H9 (cell line): ENCODE results near the gene ASPG. TPM values are rescaled to one million over a fixed set of nuclear protein-coding genes. Genes with fewer than 3 reads are reported as not detected.

ENCODE experiments used
- DNase-seq: peaks from one replicate; pipeline ENCODE4 v3.0.0-alpha.2; 2017
- H2AFZ ChIP-seq: one replicate; pipeline ENCODE4 v1.6.1; 2013; ENCODE audit warnings: mild to moderate bottlenecking, low read length, control low read depth, moderate library complexity
- H2AK5ac ChIP-seq: 2 replicates; pipeline ENCODE4 v1.6.1; 2013; ENCODE audit warnings: low read length, control low read depth, mixed read lengths; ENCODE audit not compliant: insufficient read length
- H2BK120ac ChIP-seq: one replicate; pipeline ENCODE4 v1.6.1; 2013; ENCODE audit warnings: low read depth, mild to moderate bottlenecking, low read length, control low read depth, inconsistent platforms; ENCODE audit not compliant: poor library complexity, severe bottlenecking
- H2BK12ac ChIP-seq: 2 replicates; pipeline ENCODE4 v1.6.1; 2013; ENCODE audit warnings: low read length, control low read depth, mixed read lengths, low read depth; ENCODE audit not compliant: insufficient read length
- H2BK15ac ChIP-seq: 2 replicates; pipeline ENCODE4 v1.6.1; 2013; ENCODE audit warnings: low read depth, low read length, control low read depth
- H2BK20ac ChIP-seq: one replicate; pipeline ENCODE4 v1.6.1; 2013; ENCODE audit warnings: low read depth, mild to moderate bottlenecking, low read length, control low read depth, inconsistent platforms; ENCODE audit not compliant: poor library complexity, severe bottlenecking
- H2BK5ac ChIP-seq: 2 replicates; pipeline ENCODE4 v1.6.1; 2013; ENCODE audit warnings: low read length, control low read depth, mixed read lengths; ENCODE audit not compliant: insufficient read length
- H3K14ac ChIP-seq: 2 replicates; pipeline ENCODE4 v1.6.1; 2013; ENCODE audit warnings: low read length, control low read depth; ENCODE audit not compliant: insufficient read depth
- H3K18ac ChIP-seq: 2 replicates; pipeline ENCODE4 v1.6.1; 2013; ENCODE audit warnings: low read depth, mild to moderate bottlenecking, mixed read lengths, low read length, control low read depth; ENCODE audit not compliant: insufficient read length
- H3K23ac ChIP-seq: 2 replicates; pipeline ENCODE4 v1.6.1; 2013; ENCODE audit warnings: low read length, control low read depth, mixed read lengths, low read depth; ENCODE audit not compliant: insufficient read length
- H3K23me2 ChIP-seq: 2 replicates; pipeline ENCODE4 v1.6.1; 2013; ENCODE audit warnings: low read depth, mild to moderate bottlenecking, mixed read lengths, low read length, control low read depth; ENCODE audit not compliant: insufficient read length, poor library complexity, severe bottlenecking
- H3K27ac ChIP-seq: 2 replicates; pipeline ENCODE4 v1.5.1; 2013; ENCODE audit warnings: low read length, control low read depth, mixed read lengths, low read depth; ENCODE audit not compliant: insufficient read length
- H3K27me3 ChIP-seq: 2 replicates; pipeline ENCODE4 v1.6.1; 2013; ENCODE audit warnings: low read length, control low read depth, inconsistent platforms; ENCODE audit not compliant: insufficient read depth
- H3K4ac ChIP-seq: 2 replicates; pipeline ENCODE4 v1.6.1; 2013; ENCODE audit warnings: low read depth, mild to moderate bottlenecking, control low read depth, inconsistent platforms, low read length, moderate library complexity
- H3K4me1 ChIP-seq: 2 replicates; pipeline ENCODE4 v1.6.1; 2013; ENCODE audit warnings: low read length, control low read depth, inconsistent platforms; ENCODE audit not compliant: insufficient read depth
- H3K4me2 ChIP-seq: 2 replicates; pipeline ENCODE4 v1.6.1; 2013; ENCODE audit warnings: low read length, control low read depth, mixed read lengths; ENCODE audit not compliant: insufficient read length, insufficient read depth
- H3K56ac ChIP-seq: 2 replicates; pipeline ENCODE4 v1.6.1; 2013; ENCODE audit warnings: low read depth, mild to moderate bottlenecking, mixed read lengths, low read length, control low read depth; ENCODE audit not compliant: insufficient read length
- H3K79me1 ChIP-seq: 2 replicates; pipeline ENCODE4 v1.6.1; 2013; ENCODE audit warnings: low read depth, mild to moderate bottlenecking, moderate library complexity, low read length, control low read depth, inconsistent platforms; ENCODE audit not compliant: insufficient read depth, poor library complexity, severe bottlenecking
- H3K79me2 ChIP-seq: 2 replicates; pipeline ENCODE4 v1.6.1; 2013; ENCODE audit warnings: low read length, control low read depth, inconsistent platforms; ENCODE audit not compliant: insufficient read depth
- H3K9ac ChIP-seq: 2 replicates; pipeline ENCODE4 v1.6.1; 2013; ENCODE audit warnings: low read length, control low read depth, mixed read lengths; ENCODE audit not compliant: insufficient read length; ENCODE audit errors: extremely low read depth
- H3K9me3 ChIP-seq: one replicate; pipeline ENCODE4 v1.6.1; 2013; ENCODE audit warnings: low read depth, low read length, inconsistent platforms; ENCODE audit not compliant: control insufficient read depth
- H3T11ph ChIP-seq: one replicate; pipeline ENCODE4 v1.6.1; 2013; ENCODE audit warnings: mild to moderate bottlenecking, low read length, control low read depth, inconsistent platforms
- H4K20me1 ChIP-seq: one replicate; pipeline ENCODE4 v1.6.1; 2013; ENCODE audit not compliant: control insufficient read depth, insufficient read length, insufficient read depth
- H4K5ac ChIP-seq: 2 replicates; pipeline ENCODE4 v1.6.1; 2013; ENCODE audit warnings: low read depth, mild to moderate bottlenecking, mixed read lengths, low read length, control low read depth; ENCODE audit not compliant: insufficient read length
- H4K8ac ChIP-seq: replicated peaks from 2 replicates; pipeline ENCODE4 v1.6.1; 2013; ENCODE audit warnings: low read length, control low read depth, mixed read lengths, low read depth; ENCODE audit not compliant: insufficient read length
- H4K91ac ChIP-seq: 2 replicates; pipeline ENCODE4 v1.6.1; 2013; ENCODE audit warnings: low read depth, mild to moderate bottlenecking, moderate library complexity, mixed read lengths, low read length, control low read depth; ENCODE audit not compliant: insufficient read length
- H3K27ac Mint-ChIP-seq, 3 experiments: 2 replicates in 2 of 3; 3 replicates in 1 of 3; pipeline ENCODE4 v1.8.0; 2020 to 2021; ENCODE audit warnings: mixed read lengths in 3 of 3, mild to moderate bottlenecking in 1 of 3, moderate library complexity in 1 of 3
- H3K27me3 Mint-ChIP-seq: 2 replicates; pipeline ENCODE4 v1.8.0; 2021; ENCODE audit warnings: low read depth, mild to moderate bottlenecking, moderate library complexity, mixed read lengths
- H3K36me3 Mint-ChIP-seq, 3 experiments: 2 replicates in 2 of 3; 3 replicates in 1 of 3; pipeline ENCODE4 v1.8.0; 2020 to 2021; ENCODE audit warnings: low read depth in 3 of 3, mixed read lengths in 3 of 3; ENCODE audit not compliant: insufficient read depth in 1 of 3
- H3K4me1 Mint-ChIP-seq, 2 experiments: 2 replicates each; pipeline ENCODE4 v1.8.0; 2020; ENCODE audit warnings: mixed read lengths in 2 of 2
- H3K4me3 Mint-ChIP-seq, 2 experiments: 2 replicates in 1 of 2; 3 replicates in 1 of 2; pipeline ENCODE4 v1.8.0; 2020 to 2021; ENCODE audit warnings: mild to moderate bottlenecking in 2 of 2, mixed read lengths in 2 of 2, moderate library complexity in 1 of 2
- H3K9me3 Mint-ChIP-seq, 2 experiments: 2 replicates in 1 of 2; 3 replicates in 1 of 2; pipeline ENCODE4 v1.8.0; 2020; ENCODE audit warnings: mild to moderate bottlenecking in 2 of 2, mixed read lengths in 2 of 2, moderate library complexity in 1 of 2
- CTCF ChIP-seq: fragments of 200-600 bp; sonication (generic); conservative IDR thresholded peaks from 3 replicates; pipeline ENCODE4 v1.8.0; 2021; ENCODE audit warnings: antibody characterized with exemption, mild to moderate bottlenecking
- whole genome bisulfite sequencing: extraction: QIAGEN DNeasy Blood & Tissue Kit; methylation state at CpG from one replicate; pipeline ENCODE4 v1.1.7; 2013; ENCODE audit warnings: missing lambda C conversion rate, low lambda C conversion rate, mixed read lengths; ENCODE audit not compliant: insufficient read length; ENCODE audit errors: extremely low coverage; 5-methylcytosine and 5-hydroxymethylcytosine counted together
- total RNA-seq: library from RNA; stranded (reverse); gene quantifications from 2 replicates; pipeline ENCODE4 v1.2.1, GENCODE V29; 2021

ASPG gene
- total RNA-seq, 1 experiment from 2014 or later: 0.33 TPM

- no peak for TF ChIP-seq CTCF
- no peak overlapping the region for H4K8ac ChIP-seq
- H4K20me1 ChIP-seq: no peaks in the 10 kb centered on the region
- no peaks in the 10 kb centered on the region for H3K79me2 ChIP-seq
- H3T11ph ChIP-seq: no peak overlapping the region
- no peaks in the 10 kb centered on the region for H3K4me1 ChIP-seq
- no peak overlapping the region for H3K18ac ChIP-seq
- no peaks in the 10 kb centered on the region; a peak in 2 of 5 replicates for H3K9me3 Mint-ChIP-seq
- no peak overlapping the region for H2BK120ac ChIP-seq
- no peak overlapping the region for H3K4me2 ChIP-seq
- H3K9me3 ChIP-seq: no peaks in the 10 kb centered on the region
- H4K91ac ChIP-seq: no peak overlapping the region
- no peak overlapping the region for H2BK20ac ChIP-seq
- no peaks in the 10 kb centered on the region for H3K79me1 ChIP-seq
- H3K14ac ChIP-seq: no peak overlapping the region
- no peak overlapping the region for H3K27ac ChIP-seq
- no peak overlapping the region for H2AFZ ChIP-seq
- no peak overlapping the region for H2BK15ac ChIP-seq
- H3K27me3 ChIP-seq: no peaks in the 10 kb centered on the region
- no peak overlapping the region for H3K23ac ChIP-seq
- no peak overlapping the region; a peak in 1 of 7 replicates for H3K27ac Mint-ChIP-seq
- no peak overlapping the region for H2BK5ac ChIP-seq
- no peaks in the 10 kb centered on the region for H3K23me2 ChIP-seq
- H3K56ac ChIP-seq: no peak overlapping the region
- H3K4me1 Mint-ChIP-seq: peaks cover 6 to 8% of the 10 kb centered on the region in 2 experiments
- H3K9ac ChIP-seq: no peak overlapping the region
- no CpG with 5 or more reads among the region's 23 CpGs for WGBS
- no peak overlapping the region for H3K4ac ChIP-seq
- H2BK12ac ChIP-seq: no peak overlapping the region
- H3K27me3 Mint-ChIP-seq: peaks cover 12% of the 10 kb centered on the region
- H3K36me3 Mint-ChIP-seq: no peaks in the 10 kb centered on the region
- H4K5ac ChIP-seq: no peak overlapping the region
- no peak overlapping the region for H3K4me3 Mint-ChIP-seq
- H2AK5ac ChIP-seq: no peak overlapping the region
- no peak for DNase-seq
Observed at GRCh38 chr14:104091927-104092771, 6.6 kb downstream of the ASPG start.
